IMR-90 (cell line): ENCODE results near the gene DGLUCY. TPM values are rescaled to one million over a fixed set of nuclear protein-coding genes. Genes with fewer than 3 reads are reported as not detected.

Experiments
- ATAC-seq: fragments of 200-7000 bp; cut with Tn5 transposase; 2 replicates; pipeline ENCODE4 v1.9.1; 2020; ENCODE audit warnings: low read depth, mild to moderate bottlenecking, moderate library complexity
- BruUV-seq: library from RNA; stranded (reverse); fragments of 400-500 nt; replicated peaks from 2 replicates; lab custom pipeline; 2021; lab: Mats Ljungman, UMichigan
- CTCF ChIA-PET: fragments of 300-600 bp; formaldehyde crosslinking; extraction: SDS; loops from one replicate; lab custom pipeline; 2021; ENCODE audit warnings: antibody characterized with exemption; lab: Yijun Ruan, JAX
- POLR2A ChIA-PET: fragments of 300-600 bp; sonication (Branson Sonifier 250); formaldehyde crosslinking; loops from one replicate; lab custom pipeline; 2022; ENCODE audit warnings: antibody characterized with exemption; ENCODE audit not compliant: unreplicated experiment; lab: Charles Lee
- DNase-seq: peaks from one replicate; pipeline ENCODE4 v3.0.0; 2013
- H2AFZ ChIP-seq: replicated peaks from 2 replicates; pipeline ENCODE3; 2013; ENCODE audit warnings: low read length, mild to moderate bottlenecking; ENCODE audit not compliant: poor library complexity
- H2AK5ac ChIP-seq: 2 replicates; pipeline ENCODE4 v1.6.1; 2013; ENCODE audit warnings: low read depth, low read length, inconsistent platforms
- H2AK9ac ChIP-seq: replicated peaks from 2 replicates; pipeline ENCODE3; 2013; ENCODE audit warnings: mild to moderate bottlenecking, low read depth, low read length, moderate library complexity; ENCODE audit not compliant: poor library complexity
- H2BK120ac ChIP-seq: 2 replicates; pipeline ENCODE4 v1.6.1; 2013; ENCODE audit warnings: low read depth, low read length, inconsistent platforms
- H2BK15ac ChIP-seq: 3 replicates; pipeline ENCODE4 v1.6.1; 2013; ENCODE audit warnings: low read depth, low read length, inconsistent platforms
- H2BK20ac ChIP-seq: 2 replicates; pipeline ENCODE4 v1.6.1; 2013; ENCODE audit warnings: low read depth, mild to moderate bottlenecking, inconsistent platforms, low read length, moderate library complexity
- H2BK5ac ChIP-seq: 2 replicates; pipeline ENCODE4 v1.6.1; 2013; ENCODE audit warnings: mild to moderate bottlenecking, low read depth, low read length, inconsistent platforms; ENCODE audit not compliant: poor library complexity, severe bottlenecking
- H3K14ac ChIP-seq: replicated peaks from 2 replicates; pipeline ENCODE4 v1.6.1; 2013; ENCODE audit warnings: low read depth, low read length, inconsistent platforms
- H3K18ac ChIP-seq: 2 replicates; pipeline ENCODE4 v1.6.1; 2013; ENCODE audit warnings: low read depth, low read length, control low read depth
- H3K23ac ChIP-seq: 2 replicates; pipeline ENCODE4 v1.6.1; 2013; ENCODE audit warnings: low read depth, low read length, inconsistent platforms
- H3K27ac ChIP-seq: 2 replicates; pipeline ENCODE4 v1.5.1; 2013; ENCODE audit warnings: mild to moderate bottlenecking, control low read depth, low read length; ENCODE audit not compliant: insufficient read depth
- H3K27me3 ChIP-seq: 2 replicates; pipeline ENCODE4 v1.6.1; 2013; ENCODE audit warnings: low read length; ENCODE audit not compliant: control insufficient read depth, insufficient read depth
- H3K36me3 ChIP-seq: 2 replicates; pipeline ENCODE4 v1.6.1; 2013; ENCODE audit warnings: low read length, mixed read lengths; ENCODE audit not compliant: control insufficient read depth, insufficient read depth
- H3K4ac ChIP-seq: 2 replicates; pipeline ENCODE4 v1.6.1; 2013; ENCODE audit warnings: low read depth, low read length, inconsistent platforms
- H3K4me1 ChIP-seq: 2 replicates; pipeline ENCODE4 v1.6.1; 2013; ENCODE audit warnings: low read length, mixed read lengths; ENCODE audit not compliant: control insufficient read depth, insufficient read depth
- H3K4me2 ChIP-seq: 2 replicates; pipeline ENCODE4 v1.6.1; 2013; ENCODE audit warnings: low read depth, mild to moderate bottlenecking, control low read depth, low read length, moderate library complexity
- H3K4me3 ChIP-seq: 2 replicates; pipeline ENCODE4 v1.5.1; 2013; ENCODE audit warnings: low read depth, mild to moderate bottlenecking, control low read depth, low read length, moderate library complexity; ENCODE audit not compliant: insufficient read depth
- H3K56ac ChIP-seq: 2 replicates; pipeline ENCODE4 v1.6.1; 2013; ENCODE audit warnings: low read length, inconsistent platforms; ENCODE audit not compliant: insufficient read depth; ENCODE audit errors: extremely low read depth
- H3K79me1 ChIP-seq, 2 experiments: 2 replicates each; pipeline ENCODE4 v1.6.1; 2013; ENCODE audit warnings: low read length in 2 of 2, inconsistent platforms in 1 of 2, low read depth in 1 of 2
- H3K9ac ChIP-seq: 2 replicates; pipeline ENCODE4 v1.6.1; 2013; ENCODE audit warnings: low read depth, low read length, control low read depth
- H3K9me1 ChIP-seq: 2 replicates; pipeline ENCODE4 v1.6.1; 2013; ENCODE audit warnings: low read length, inconsistent platforms; ENCODE audit not compliant: insufficient read depth
- H3K9me3 ChIP-seq: 2 replicates; pipeline ENCODE4 v1.6.1; 2013; ENCODE audit warnings: low read length; ENCODE audit not compliant: control insufficient read depth, insufficient read depth
- H4K20me1 ChIP-seq: 2 replicates; pipeline ENCODE4 v1.6.1; 2013; ENCODE audit warnings: low read length, inconsistent platforms; ENCODE audit not compliant: insufficient read depth
- H4K5ac ChIP-seq: 2 replicates; pipeline ENCODE4 v1.6.1; 2013; ENCODE audit warnings: mild to moderate bottlenecking, low read depth, low read length, control low read depth
- H4K8ac ChIP-seq, 2 experiments: 2 replicates each; pipeline ENCODE4 v1.6.1; 2013; ENCODE audit warnings: low read depth in 2 of 2, low read length in 2 of 2, control low read depth in 1 of 2, inconsistent platforms in 1 of 2
- H4K91ac ChIP-seq: 2 replicates; pipeline ENCODE4 v1.6.1; 2013; ENCODE audit warnings: low read depth, low read length, inconsistent platforms; ENCODE audit not compliant: insufficient read depth
- BHLHE40 ChIP-seq: fragments of 150-350 bp; IDR thresholded peaks from 2 replicates; pipeline ENCODE4 v1.6.1; 2016; ENCODE audit warnings: mild to moderate bottlenecking, low read depth, low read length
- CEBPB ChIP-seq: IDR thresholded peaks from 2 replicates; pipeline ENCODE4 v1.6.1; 2012; ENCODE audit warnings: low read depth, low read length, improper control_type of control experiment
- CHD1 ChIP-seq: IDR thresholded peaks from 2 replicates; pipeline ENCODE4 v1.6.1; 2012; ENCODE audit warnings: low read depth, low read length, improper control_type of control experiment
- FOS ChIP-seq: fragments of 150-350 bp; IDR thresholded peaks from 2 replicates; pipeline ENCODE4 v1.6.1; 2016; ENCODE audit warnings: low read depth, low read length
- MAFK ChIP-seq: IDR thresholded peaks from 2 replicates; pipeline ENCODE4 v1.6.1; 2012; ENCODE audit warnings: low read depth, low read length, improper control_type of control experiment
- MAZ ChIP-seq: IDR thresholded peaks from 2 replicates; pipeline ENCODE4 v1.6.1; 2012; ENCODE audit warnings: low read depth, mild to moderate bottlenecking, low read length, improper control_type of control experiment, moderate library complexity, borderline replicate concordance
- MXI1 ChIP-seq: IDR thresholded peaks from 2 replicates; pipeline ENCODE4 v1.6.1; 2012; ENCODE audit warnings: low read depth, mild to moderate bottlenecking, low read length, moderate library complexity, borderline replicate concordance
- NFE2L2 ChIP-seq: fragments of 150-350 bp; IDR thresholded peaks from 2 replicates; pipeline ENCODE4 v1.6.1; 2016; ENCODE audit warnings: low read depth, mild to moderate bottlenecking, low read length
- POLR2A ChIP-seq: IDR thresholded peaks from 2 replicates; pipeline ENCODE4 v1.6.1; 2012; ENCODE audit warnings: mild to moderate bottlenecking, low read depth, low read length
- RAD21 ChIP-seq: IDR thresholded peaks from 2 replicates; pipeline ENCODE4 v1.6.1; 2012; ENCODE audit warnings: low read length, improper control_type of control experiment
- RCOR1 ChIP-seq: IDR thresholded peaks from 2 replicates; pipeline ENCODE4 v1.6.1; 2012; ENCODE audit warnings: mild to moderate bottlenecking, low read length, improper control_type of control experiment; ENCODE audit not compliant: insufficient replicate concordance
- RFX5 ChIP-seq: IDR thresholded peaks from 2 replicates; pipeline ENCODE4 v1.8.0; 2012; ENCODE audit warnings: low read depth, mild to moderate bottlenecking, low read length, moderate library complexity
- SMC3 ChIP-seq: fragments of 150-350 bp; IDR thresholded peaks from 2 replicates; pipeline ENCODE4 v1.6.1; 2016; ENCODE audit warnings: low read depth, mild to moderate bottlenecking, antibody characterized with exemption, low read length, moderate library complexity
- WGBS, 2 experiments: methylation state at CpG; one replicate each; pipeline versions ENCODE4 v1.1.5 to v1.1.7; 2013; ENCODE audit warnings: missing lambda C conversion rate in 2 of 2; ENCODE audit not compliant: insufficient read length in 1 of 2; ENCODE audit errors: extremely low coverage in 2 of 2; 5-methylcytosine and 5-hydroxymethylcytosine counted together
- dilution Hi-C: fragments of 300-500 bp; cut with HindIII; formaldehyde crosslinking; loops from one replicate; pipeline ENCODE4 v1.14.3; 2018; ENCODE audit warnings: low sequenced_read_pairs; ENCODE audit not compliant: unreplicated experiment
- in situ Hi-C: fragments of 300-500 bp; cut with MboI; formaldehyde crosslinking; loops from 3 replicates; pipeline ENCODE4 v1.14.3; 2019; ENCODE audit warnings: low sequenced_read_pairs, inconsistent platforms, mixed read lengths
- intact Hi-C: fragments of 100-400 bp; cut with micrococcal nuclease; formaldehyde crosslinking; loops from 2 replicates; pipeline ENCODE4 v1.10.0; 2022
- polyA plus RNA-seq, 3 experiments: library from polyadenylated mRNA; depleted of rRNA; stranded (reverse); fragments of >200 nt; gene quantifications; 2 replicates each; pipeline ENCODE4 v1.2.3, GENCODE V29; 2012; ENCODE audit warnings: low replicate concordance in 1 of 3
- total RNA-seq: library from RNA; depleted of rRNA; stranded (reverse); fragments of >200 nt; gene quantifications from 2 replicates; pipeline ENCODE4 v1.2.3, GENCODE V29; 2012
- TF ChIP-seq, protein P1 (sequence below): fragments of 150-350 bp; IDR thresholded peaks from 2 replicates; pipeline ENCODE4 v1.6.1; 2017; ENCODE audit warnings: mild to moderate bottlenecking, antibody characterized with exemption, low read length, low read depth
- TF ChIP-seq, protein P2 (sequence below): fragments of 150-350 bp; IDR thresholded peaks from 2 replicates; pipeline ENCODE4 v1.6.1; 2016; ENCODE audit warnings: low read depth, mild to moderate bottlenecking, low read length, moderate library complexity, borderline replicate concordance
- TF ChIP-seq, protein P3 (sequence below): conservative IDR thresholded peaks from 2 replicates; pipeline ENCODE4 v1.5.1; 2012; ENCODE audit warnings: mild to moderate bottlenecking, low read depth, low read length, improper control_type of control experiment

Gene DGLUCY
- total and polyA plus RNA-seq, 2 of the 4 experiments (the other 2 are of a cell fraction): 8.5 to 13.3 TPM

DNA sequence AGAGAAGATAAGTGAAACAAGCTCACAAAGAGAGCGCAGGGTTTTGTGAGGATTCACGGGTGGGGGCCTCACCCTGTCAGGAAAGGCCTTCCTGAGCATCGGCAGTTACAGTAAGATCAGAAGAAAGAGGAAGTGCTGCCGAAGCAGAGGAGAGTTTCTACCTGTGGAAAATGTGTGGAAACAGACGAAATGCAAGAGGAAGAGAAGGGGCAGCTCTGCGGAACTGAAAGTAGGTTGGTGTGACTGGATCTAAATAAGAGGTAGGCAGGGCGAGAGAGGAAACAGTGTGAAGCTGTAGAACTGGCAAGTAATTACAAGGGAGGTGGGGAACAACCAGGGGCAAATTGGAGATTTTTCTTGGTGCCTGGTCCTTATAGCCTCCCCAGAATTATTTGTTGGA lies 128.0 kb downstream of the DGLUCY start:
- no peaks in the 10 kb centered on the region for H3K27me3 ChIP-seq
- POLR2A ChIA-PET: no interaction called here
- no peak overlapping the region for H3K4ac ChIP-seq
- no peak overlapping the region for H3K56ac ChIP-seq
- peaks cover 9% of the 10 kb centered on the region for H3K9me1 ChIP-seq
- ATAC-seq (no peak), DNase-seq (no peak)
- no peak overlapping the region for H3K18ac ChIP-seq
- no peak overlapping the region for H4K91ac ChIP-seq
- no peak overlapping the region for H3K27ac ChIP-seq
- no peak overlapping the region for H2BK15ac ChIP-seq
- H3K9ac ChIP-seq: no peak overlapping the region
- no peak for TF ChIP-seq RAD21
- no peak for TF ChIP-seq SMC3
- no peak for TF ChIP-seq CEBPB
- TF ChIP-seq RCOR1: no peak
- TF ChIP-seq FOS: no peak
- TF ChIP-seq NFE2L2: no peak
- no peak for TF ChIP-seq BHLHE40
- TF ChIP-seq, protein P1, sequence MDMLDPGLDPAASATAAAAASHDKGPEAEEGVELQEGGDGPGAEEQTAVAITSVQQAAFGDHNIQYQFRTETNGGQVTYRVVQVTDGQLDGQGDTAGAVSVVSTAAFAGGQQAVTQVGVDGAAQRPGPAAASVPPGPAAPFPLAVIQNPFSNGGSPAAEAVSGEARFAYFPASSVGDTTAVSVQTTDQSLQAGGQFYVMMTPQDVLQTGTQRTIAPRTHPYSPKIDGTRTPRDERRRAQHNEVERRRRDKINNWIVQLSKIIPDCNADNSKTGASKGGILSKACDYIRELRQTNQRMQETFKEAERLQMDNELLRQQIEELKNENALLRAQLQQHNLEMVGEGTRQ: no peak
- no peak for TF ChIP-seq POLR2A
- no peak for TF ChIP-seq CHD1
- TF ChIP-seq, protein P2, sequence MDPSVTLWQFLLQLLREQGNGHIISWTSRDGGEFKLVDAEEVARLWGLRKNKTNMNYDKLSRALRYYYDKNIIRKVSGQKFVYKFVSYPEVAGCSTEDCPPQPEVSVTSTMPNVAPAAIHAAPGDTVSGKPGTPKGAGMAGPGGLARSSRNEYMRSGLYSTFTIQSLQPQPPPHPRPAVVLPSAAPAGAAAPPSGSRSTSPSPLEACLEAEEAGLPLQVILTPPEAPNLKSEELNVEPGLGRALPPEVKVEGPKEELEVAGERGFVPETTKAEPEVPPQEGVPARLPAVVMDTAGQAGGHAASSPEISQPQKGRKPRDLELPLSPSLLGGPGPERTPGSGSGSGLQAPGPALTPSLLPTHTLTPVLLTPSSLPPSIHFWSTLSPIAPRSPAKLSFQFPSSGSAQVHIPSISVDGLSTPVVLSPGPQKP: no peak
- TF ChIP-seq, protein P3, sequence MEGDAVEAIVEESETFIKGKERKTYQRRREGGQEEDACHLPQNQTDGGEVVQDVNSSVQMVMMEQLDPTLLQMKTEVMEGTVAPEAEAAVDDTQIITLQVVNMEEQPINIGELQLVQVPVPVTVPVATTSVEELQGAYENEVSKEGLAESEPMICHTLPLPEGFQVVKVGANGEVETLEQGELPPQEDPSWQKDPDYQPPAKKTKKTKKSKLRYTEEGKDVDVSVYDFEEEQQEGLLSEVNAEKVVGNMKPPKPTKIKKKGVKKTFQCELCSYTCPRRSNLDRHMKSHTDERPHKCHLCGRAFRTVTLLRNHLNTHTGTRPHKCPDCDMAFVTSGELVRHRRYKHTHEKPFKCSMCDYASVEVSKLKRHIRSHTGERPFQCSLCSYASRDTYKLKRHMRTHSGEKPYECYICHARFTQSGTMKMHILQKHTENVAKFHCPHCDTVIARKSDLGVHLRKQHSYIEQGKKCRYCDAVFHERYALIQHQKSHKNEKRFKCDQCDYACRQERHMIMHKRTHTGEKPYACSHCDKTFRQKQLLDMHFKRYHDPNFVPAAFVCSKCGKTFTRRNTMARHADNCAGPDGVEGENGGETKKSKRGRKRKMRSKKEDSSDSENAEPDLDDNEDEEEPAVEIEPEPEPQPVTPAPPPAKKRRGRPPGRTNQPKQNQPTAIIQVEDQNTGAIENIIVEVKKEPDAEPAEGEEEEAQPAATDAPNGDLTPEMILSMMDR: no peak
- no peak for TF ChIP-seq RFX5
- no peak for TF ChIP-seq MAZ
- no peak for TF ChIP-seq MXI1
- no peak for TF ChIP-seq MAFK
- no peak overlapping the region for H3K4me3 ChIP-seq
- no peaks in the 10 kb centered on the region for H4K20me1 ChIP-seq
- H2AK9ac ChIP-seq: no peak overlapping the region
- dilution Hi-C loops: no loop called here
- in situ Hi-C loops: no loop called here
- no peak overlapping the region for H3K14ac ChIP-seq
- no peak overlapping the region for H4K8ac ChIP-seq
- no peak overlapping the region for H2BK20ac ChIP-seq
- no peak overlapping the region for H2BK5ac ChIP-seq
- H4K5ac ChIP-seq: no peak overlapping the region
- H3K4me2 ChIP-seq: no peak overlapping the region
- peaks cover 12% of the 10 kb centered on the region for H3K4me1 ChIP-seq
- intact Hi-C loops: no loop called here
- no peaks in the 10 kb centered on the region for H3K36me3 ChIP-seq
- H2AFZ ChIP-seq: no peak overlapping the region
- BruUV-seq: no TSS peak
- H3K9me3 ChIP-seq: no peaks in the 10 kb centered on the region
- CTCF ChIA-PET: no interaction called here
- no peak overlapping the region for H2BK120ac ChIP-seq
- H3K23ac ChIP-seq: no peak overlapping the region
- no peak overlapping the region for H2AK5ac ChIP-seq
- WGBS, 2 experiments: 81% methylated on average over 4 of the region's 7 CpGs; no CpG with 5 or more reads in 1 of the 2 experiments
- H3K79me1 ChIP-seq: 0 out of 4 replicates have a peak, but pooled peaks cover 0 to 5% of the 10 kb centered on the region in 2 experiments
